Natural killer cell (primary cell): ENCODE data around the gene CCL16. TPM values are rescaled to one million over a fixed set of nuclear protein-coding genes. Genes with fewer than 3 reads are reported as not detected.

Experiments used
- ATAC-seq, 3 donors: fragments of 150-1000 bp in 2 of 3; fragments of 200-7000 bp in 1 of 3; cut with Tn5 transposase; 1 replicate in 1 of 3; 2 replicates in 2 of 3; pipeline ENCODE4 v1.10.0; 2021; ENCODE audit warnings: mild to moderate bottlenecking in 2 of 3, moderate library complexity in 2 of 3
- DNase-seq, 2 donors: peaks; one replicate each; pipeline versions ENCODE4 v3.0.0 to v3.0.0-alpha.2; 2013 to 2021; ENCODE audit warnings: mixed read lengths in 1 of 2
- H3K27ac ChIP-seq: one replicate; pipeline ENCODE4 v1.5.1; 2013; ENCODE audit warnings: mild to moderate bottlenecking, low read length
- H3K27me3 ChIP-seq: one replicate; pipeline ENCODE4 v1.6.1; 2013; ENCODE audit warnings: low read length; ENCODE audit not compliant: control insufficient read depth, insufficient read depth
- H3K36me3 ChIP-seq: one replicate; pipeline ENCODE4 v1.6.1; 2013; ENCODE audit warnings: low read length; ENCODE audit not compliant: control insufficient read depth, insufficient read depth
- H3K4me1 ChIP-seq: one replicate; pipeline ENCODE4 v1.6.1; 2013; ENCODE audit warnings: low read length; ENCODE audit not compliant: control insufficient read depth, insufficient read depth
- H3K4me3 ChIP-seq: one replicate; pipeline ENCODE4 v1.5.1; 2013; ENCODE audit warnings: low read length
- H3K9me3 ChIP-seq: one replicate; pipeline ENCODE4 v1.6.1; 2013; ENCODE audit warnings: low read length; ENCODE audit not compliant: control insufficient read depth, insufficient read depth
- H3K27ac Mint-ChIP-seq, 2 donors: one replicate each; pipeline ENCODE4 v1.8.0; 2022; ENCODE audit warnings: mild to moderate bottlenecking in 2 of 2, mixed read lengths in 2 of 2, moderate library complexity in 1 of 2
- H3K27me3 Mint-ChIP-seq, 2 donors: one replicate each; pipeline ENCODE4 v1.8.0; 2022; ENCODE audit warnings: low read depth in 2 of 2, mixed read lengths in 2 of 2
- H3K36me3 Mint-ChIP-seq: one replicate; pipeline ENCODE4 v1.8.0; 2022; ENCODE audit warnings: mixed read lengths
- H3K4me1 Mint-ChIP-seq, 2 donors: one replicate each; pipeline ENCODE4 v1.8.0; 2022; ENCODE audit warnings: mixed read lengths in 2 of 2
- H3K4me3 Mint-ChIP-seq: one replicate; pipeline ENCODE4 v1.8.0; 2022; ENCODE audit warnings: mild to moderate bottlenecking, moderate library complexity, mixed read lengths
- H3K9me3 Mint-ChIP-seq, 2 donors: one replicate each; pipeline ENCODE4 v1.8.0; 2022; ENCODE audit warnings: mixed read lengths in 2 of 2
- WGBS: methylation state at CpG from one replicate; pipeline ENCODE4 v1.1.7; 2013; ENCODE audit warnings: missing lambda C conversion rate; ENCODE audit not compliant: insufficient coverage; 5-methylcytosine and 5-hydroxymethylcytosine counted together
- intact Hi-C: fragments of 100-400 bp; cut with micrococcal nuclease; formaldehyde crosslinking; loops from one replicate; pipeline ENCODE4 v1.14.2; 2022
- total RNA-seq, 4 donors: library from RNA; stranded (reverse); fragments of 120-200 nt in 1 of 4; gene quantifications; one replicate each; pipeline versions ENCODE4 v1.2.3 to v1.2.4, GENCODE V29; 2013 to 2022
- TF ChIP-seq, protein P1 (sequence below): fragments of 200-600 bp; IDR thresholded peaks from one replicate; pipeline ENCODE4 v1.8.0; 2022; ENCODE audit warnings: antibody characterized with exemption

CCL16 gene
- total RNA-seq, 3 donors from 2014 or later (not counting 1 experiment from before 2014, with no cell fraction given): not detected

GRCh38 chr17:35972066-35972465 lies 9.2 kb downstream of the CCL16 start:
- 100% methylated on average over 1 of the region's 1 CpG for WGBS
- H3K27ac ChIP-seq: no peak overlapping the region
- no peak for DNase-seq
- intact Hi-C loops: no loop called here
- Mint-ChIP-seq H3K4me1 (peaks cover 19 to 32% of the 10 kb centered on the region in 2 donors), H3K36me3 (no peaks in the 10 kb centered on the region), H3K27ac (no peak overlapping the region), H3K4me3 (no peak overlapping the region), H3K9me3 (no peaks in the 10 kb centered on the region), H3K27me3 (no peaks in the 10 kb centered on the region)
- H3K4me3 ChIP-seq: no peak overlapping the region
- TF ChIP-seq, protein P1, sequence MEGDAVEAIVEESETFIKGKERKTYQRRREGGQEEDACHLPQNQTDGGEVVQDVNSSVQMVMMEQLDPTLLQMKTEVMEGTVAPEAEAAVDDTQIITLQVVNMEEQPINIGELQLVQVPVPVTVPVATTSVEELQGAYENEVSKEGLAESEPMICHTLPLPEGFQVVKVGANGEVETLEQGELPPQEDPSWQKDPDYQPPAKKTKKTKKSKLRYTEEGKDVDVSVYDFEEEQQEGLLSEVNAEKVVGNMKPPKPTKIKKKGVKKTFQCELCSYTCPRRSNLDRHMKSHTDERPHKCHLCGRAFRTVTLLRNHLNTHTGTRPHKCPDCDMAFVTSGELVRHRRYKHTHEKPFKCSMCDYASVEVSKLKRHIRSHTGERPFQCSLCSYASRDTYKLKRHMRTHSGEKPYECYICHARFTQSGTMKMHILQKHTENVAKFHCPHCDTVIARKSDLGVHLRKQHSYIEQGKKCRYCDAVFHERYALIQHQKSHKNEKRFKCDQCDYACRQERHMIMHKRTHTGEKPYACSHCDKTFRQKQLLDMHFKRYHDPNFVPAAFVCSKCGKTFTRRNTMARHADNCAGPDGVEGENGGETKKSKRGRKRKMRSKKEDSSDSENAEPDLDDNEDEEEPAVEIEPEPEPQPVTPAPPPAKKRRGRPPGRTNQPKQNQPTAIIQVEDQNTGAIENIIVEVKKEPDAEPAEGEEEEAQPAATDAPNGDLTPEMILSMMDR: no peak
- H3K27me3 ChIP-seq: no peaks in the 10 kb centered on the region
- peaks cover 13% of the 10 kb centered on the region for H3K4me1 ChIP-seq
- H3K36me3 ChIP-seq: no peaks in the 10 kb centered on the region
- H3K9me3 ChIP-seq: no peaks in the 10 kb centered on the region
- no peak for ATAC-seq

- Histone ChIP-seq H3K9me3 (no peaks in the 10 kb centered on the region), H3K27ac (no peak overlapping the region), H3K4me1 (peaks cover 8% of the 10 kb centered on the region), H3K27me3 (no peaks in the 10 kb centered on the region), H3K4me3 (no peak overlapping the region), H3K36me3 (no peaks in the 10 kb centered on the region)
- peak overlapping the region in 1 of 2 donors; percentile 78 for H3K27ac Mint-ChIP-seq
- intact Hi-C loops: loop anchor here (1.0 to 2.0 kb wide), 2 partner anchors 180 to 513 kb away; no protein-coding TSS in a partner anchor
- no peaks in the 10 kb centered on the region for H3K36me3 Mint-ChIP-seq
- H3K4me1 Mint-ChIP-seq: peaks cover 10 to 22% of the 10 kb centered on the region in 2 donors
- DNase-seq (peak; percentile 73 to 85), ATAC-seq (peak; percentile 78 to 93 (median 88))
- H3K27me3 Mint-ChIP-seq: no peaks in the 10 kb centered on the region
- H3K4me3 Mint-ChIP-seq: peak overlapping the region; percentile 28
- WGBS: 49% methylated on average over 8 of the region's 8 CpGs
- H3K9me3 Mint-ChIP-seq: no peaks in the 10 kb centered on the region
- TF ChIP-seq, protein P1: peak; percentile 81
Observed at GRCh38 chr17:35969558-35970380, 11.5 kb downstream of the CCL16 start.

- Histone ChIP-seq H3K9me3 (no peaks in the 10 kb centered on the region), H3K27ac (no peak overlapping the region), H3K27me3 (no peaks in the 10 kb centered on the region), H3K36me3 (no peaks in the 10 kb centered on the region), H3K4me1 (peaks cover 8% of the 10 kb centered on the region), H3K4me3 (no peak overlapping the region)
- H3K27me3 Mint-ChIP-seq: no peaks in the 10 kb centered on the region
- intact Hi-C loops: loop anchor here (1.0 to 2.0 kb wide), 2 partner anchors 181 to 514 kb away; no protein-coding TSS in a partner anchor
- H3K4me3 Mint-ChIP-seq: no peak overlapping the region
- TF ChIP-seq, protein P1: no peak
- H3K36me3 Mint-ChIP-seq: no peaks in the 10 kb centered on the region
- ATAC-seq: no peak
- 73% methylated on average over 10 of the region's 10 CpGs for WGBS
- no peaks in the 10 kb centered on the region for H3K9me3 Mint-ChIP-seq
- DNase-seq: no peak
- peaks cover 10 to 16% of the 10 kb centered on the region in 2 donors for H3K4me1 Mint-ChIP-seq
- H3K27ac Mint-ChIP-seq: no peak overlapping the region
Observed at GRCh38 chr17:35968520-35969054, 12.7 kb downstream of the CCL16 start.
